Amniotic stem cell (primary cell): ENCODE results near the gene TMEM233.

Experiments used
- DNase-seq: peaks from one replicate; lab custom pipeline; 2025; lab: John Stamatoyannopoulos, UW

Gene TMEM233

GRCh38 chr12:119593578-119594398, at the start of gene TMEM233:
Gene TMEM233 (plus strand): TSS chr12:119593774. CDS start chr12:119593849, 75 bp downstream.
- DNase-seq: no peak

- peak; percentile 42 for DNase-seq
Observed at GRCh38 chr12:119544765-119545625, 48.6 kb upstream of the TMEM233 start.

- no peak for DNase-seq
Observed at GRCh38 chr12:119546340-119546739, 47.2 kb upstream of the TMEM233 start.

GRCh38 chr12:119547001-119547400, 46.6 kb upstream of the TMEM233 start:
- DNase-seq: no peak

- no peak for DNase-seq
Observed at GRCh38 chr12:119556854-119557253, 36.7 kb upstream of the TMEM233 start.

GRCh38 chr12:119565404-119565803, 28.2 kb upstream of the TMEM233 start:
- DNase-seq: no peak

GRCh38 chr12:119570771-119571170, 22.8 kb upstream of the TMEM233 start:
- DNase-seq: no peak

GRCh38 chr12:119573086-119573485, 20.5 kb upstream of the TMEM233 start:
- no peak for DNase-seq

- DNase-seq: no peak
Observed at GRCh38 chr12:119574255-119574654, 19.3 kb upstream of the TMEM233 start.

GRCh38 chr12:119576118-119576810, 17.3 kb upstream of the TMEM233 start:
- DNase-seq: no peak

- DNase-seq: no peak
Observed at GRCh38 chr12:119576915-119577314, 16.7 kb upstream of the TMEM233 start.

- no peak for DNase-seq
Observed at GRCh38 chr12:119578112-119578511, 15.5 kb upstream of the TMEM233 start.

- DNase-seq: no peak
Observed at GRCh38 chr12:119589097-119589496, 4.5 kb upstream of the TMEM233 start.

GRCh38 chr12:119589634-119590033, 3.9 kb upstream of the TMEM233 start:
- DNase-seq: no peak

- DNase-seq: no peak
Observed at GRCh38 chr12:119592232-119592631, 1.3 kb upstream of the TMEM233 start.

- DNase-seq: no peak
Observed at GRCh38 chr12:119594399-119594730, 791 bp downstream of the TMEM233 start.

- DNase-seq: no peak
Observed at GRCh38 chr12:119594772-119595445, 1.3 kb downstream of the TMEM233 start.

GRCh38 chr12:119598159-119598558, 4.6 kb downstream of the TMEM233 start:
- DNase-seq: no peak

GRCh38 chr12:119601877-119602733, 8.5 kb downstream of the TMEM233 start:
- no peak for DNase-seq

GRCh38 chr12:119602734-119603094, 9.1 kb downstream of the TMEM233 start:
- DNase-seq: no peak

GRCh38 chr12:119603767-119604166, 10.2 kb downstream of the TMEM233 start:
- no peak for DNase-seq
